GM21717 (cell line): ENCODE data around the gene MAD1L1.
A peak's percentile ranks its signal among the peaks of the same experiment; 100 is the strongest.
"Not testable (repeated sequence)": the region's sequence is repeated elsewhere in the genome, so short reads cannot be mapped to it uniquely, and the experiment has no call there.

Experiments
- ATAC-seq: cut with Tn5 transposase; IDR thresholded peaks from one replicate; pipeline ENCODE4 v1.9.1; 2021; ENCODE audit warnings: mild to moderate bottlenecking, moderate library complexity; ENCODE audit not compliant: unreplicated experiment

Gene MAD1L1

DNA sequence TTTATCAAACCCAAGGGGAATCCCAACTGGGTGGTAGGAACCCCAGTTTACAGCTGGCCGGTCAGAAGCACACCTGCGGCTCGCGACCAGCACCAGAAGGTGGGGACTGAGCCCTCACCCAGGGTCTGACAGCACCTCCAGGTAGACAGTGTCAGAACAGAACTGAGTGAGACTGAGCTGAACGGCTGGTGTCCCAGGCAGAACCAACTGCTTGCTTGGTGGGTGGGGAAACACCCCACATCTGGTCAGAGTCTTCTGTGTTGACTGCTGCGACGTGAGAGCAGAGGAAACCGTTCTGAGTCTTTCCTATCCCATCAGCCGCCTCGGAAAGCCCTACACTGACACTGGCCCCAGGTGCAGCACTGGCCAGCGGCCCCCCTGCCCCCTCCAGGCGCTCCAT is 160.7 kb downstream of the MAD1L1 start:
- ATAC-seq = peak; percentile 82

GRCh38 chr7:2071133-2071832 is 161.5 kb downstream of the MAD1L1 start:
- ATAC-seq = no peak

- ATAC-seq = no peak
Observed at GRCh38 chr7:2070151-2070763, 162.5 kb downstream of the MAD1L1 start.

DNA sequence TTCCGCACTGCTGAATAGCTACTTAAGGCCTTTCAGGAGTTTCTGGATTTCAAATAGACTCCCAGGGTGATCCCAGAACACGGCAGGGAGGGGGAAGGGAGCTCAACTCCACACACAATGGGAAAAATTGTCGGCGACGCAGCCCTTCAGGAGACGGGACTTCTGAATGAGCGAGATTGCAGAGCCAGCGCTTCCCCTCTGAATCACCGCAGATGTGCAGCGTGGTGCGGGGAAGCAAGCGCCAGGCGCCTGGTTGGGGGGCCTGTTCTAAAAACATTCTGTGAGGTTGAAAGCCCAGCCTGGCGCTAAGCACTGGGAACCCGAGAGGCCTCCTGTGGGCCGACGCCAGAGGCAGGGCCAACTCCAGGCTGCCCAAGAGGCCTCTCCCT is 163.3 kb downstream of the MAD1L1 start:
- no peak for ATAC-seq

- ATAC-seq = no peak
Observed at GRCh38 chr7:2068693-2069471, 163.9 kb downstream of the MAD1L1 start.

GRCh38 chr7:2066251-2066919 is 166.4 kb downstream of the MAD1L1 start:
- ATAC-seq = no peak

GRCh38 chr7:2065528-2065927 is 167.2 kb downstream of the MAD1L1 start:
- ATAC-seq = no peak

DNA sequence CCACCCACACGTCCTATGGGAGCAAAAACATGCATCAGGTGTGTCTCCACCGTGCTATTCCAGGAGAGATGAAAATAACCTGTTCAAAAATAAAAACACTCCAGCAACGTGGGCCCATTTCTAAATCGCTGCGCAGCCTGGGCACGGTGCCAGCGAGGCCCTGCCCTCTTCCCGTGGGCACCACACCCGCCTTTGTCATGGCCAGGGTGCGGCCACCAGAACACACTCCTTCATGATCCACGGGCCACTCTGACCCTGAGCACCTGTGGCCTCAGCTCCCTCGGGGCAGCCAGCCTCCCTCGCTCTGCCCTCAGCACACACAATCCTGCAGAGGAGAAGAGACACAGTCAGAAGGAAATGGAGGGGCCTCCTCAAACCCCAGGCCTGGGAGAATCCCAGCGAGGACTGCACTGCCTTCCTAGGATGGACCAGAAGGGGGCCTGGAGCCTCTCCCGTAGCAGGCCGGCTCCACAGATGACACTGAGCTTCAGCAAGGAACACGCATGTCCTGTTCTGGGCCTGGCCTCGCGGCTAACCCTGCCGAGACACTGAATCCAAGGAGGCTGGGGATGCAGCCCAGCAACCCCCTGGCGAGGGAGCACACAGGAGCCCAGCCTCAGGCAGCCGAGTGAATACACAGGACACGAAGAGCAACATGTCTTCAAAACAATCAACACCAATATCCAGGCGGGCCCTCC is 169.0 kb downstream of the MAD1L1 start:
- no peak for ATAC-seq

DNA sequence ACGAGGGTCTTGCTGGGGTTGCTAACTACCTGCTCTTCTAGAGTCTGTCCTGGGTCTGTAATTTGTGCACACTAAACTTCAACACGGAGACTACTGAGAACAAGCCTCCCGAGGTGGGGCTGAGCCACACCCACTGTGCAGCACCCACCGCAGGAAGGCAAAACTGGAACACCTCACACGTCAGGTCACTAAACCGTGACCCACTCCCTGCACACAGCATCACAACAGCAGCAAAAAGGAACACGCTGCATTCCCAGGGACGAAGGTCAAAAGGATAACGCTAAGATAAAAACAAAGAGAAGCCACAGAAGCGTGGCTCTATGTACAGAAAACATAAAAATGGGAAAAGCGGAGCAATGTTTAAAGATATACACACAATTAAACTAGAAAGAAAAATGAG is 170.1 kb downstream of the MAD1L1 start:
- no peak for ATAC-seq

- ATAC-seq = no peak
Observed at GRCh38 chr7:2060701-2061100, 172.0 kb downstream of the MAD1L1 start.

GRCh38 chr7:2059964-2060700 is 172.6 kb downstream of the MAD1L1 start:
- ATAC-seq = no peak

- not testable (repeated sequence) for ATAC-seq
Observed at GRCh38 chr7:2058246-2058645, 174.5 kb downstream of the MAD1L1 start.

GRCh38 chr7:2055956-2056355 is 176.8 kb downstream of the MAD1L1 start:
- ATAC-seq = no peak

GRCh38 chr7:2054927-2055326 is 177.8 kb downstream of the MAD1L1 start:
- no peak for ATAC-seq

GRCh38 chr7:2053395-2053794 is 179.3 kb downstream of the MAD1L1 start:
- ATAC-seq = no peak

DNA sequence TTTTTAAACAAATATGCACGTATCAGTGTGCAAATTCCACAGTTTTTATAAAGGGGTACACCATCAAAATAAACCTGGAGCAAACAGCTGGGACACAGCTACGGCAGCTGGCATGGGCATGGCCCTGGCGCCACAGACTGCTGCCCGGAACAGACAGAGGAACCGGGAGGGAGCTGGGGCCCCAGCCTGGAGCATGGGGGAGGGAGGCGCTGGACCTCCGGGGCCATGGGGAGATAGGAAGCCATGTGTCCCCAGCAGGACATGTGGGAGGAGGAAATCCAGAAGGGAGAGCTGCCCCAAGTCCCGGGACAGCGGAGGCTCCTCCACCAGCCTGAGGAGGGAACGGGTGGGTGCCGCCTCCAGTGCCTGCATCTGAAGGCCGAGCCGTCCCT is 180.1 kb downstream of the MAD1L1 start:
- ATAC-seq = no peak

DNA sequence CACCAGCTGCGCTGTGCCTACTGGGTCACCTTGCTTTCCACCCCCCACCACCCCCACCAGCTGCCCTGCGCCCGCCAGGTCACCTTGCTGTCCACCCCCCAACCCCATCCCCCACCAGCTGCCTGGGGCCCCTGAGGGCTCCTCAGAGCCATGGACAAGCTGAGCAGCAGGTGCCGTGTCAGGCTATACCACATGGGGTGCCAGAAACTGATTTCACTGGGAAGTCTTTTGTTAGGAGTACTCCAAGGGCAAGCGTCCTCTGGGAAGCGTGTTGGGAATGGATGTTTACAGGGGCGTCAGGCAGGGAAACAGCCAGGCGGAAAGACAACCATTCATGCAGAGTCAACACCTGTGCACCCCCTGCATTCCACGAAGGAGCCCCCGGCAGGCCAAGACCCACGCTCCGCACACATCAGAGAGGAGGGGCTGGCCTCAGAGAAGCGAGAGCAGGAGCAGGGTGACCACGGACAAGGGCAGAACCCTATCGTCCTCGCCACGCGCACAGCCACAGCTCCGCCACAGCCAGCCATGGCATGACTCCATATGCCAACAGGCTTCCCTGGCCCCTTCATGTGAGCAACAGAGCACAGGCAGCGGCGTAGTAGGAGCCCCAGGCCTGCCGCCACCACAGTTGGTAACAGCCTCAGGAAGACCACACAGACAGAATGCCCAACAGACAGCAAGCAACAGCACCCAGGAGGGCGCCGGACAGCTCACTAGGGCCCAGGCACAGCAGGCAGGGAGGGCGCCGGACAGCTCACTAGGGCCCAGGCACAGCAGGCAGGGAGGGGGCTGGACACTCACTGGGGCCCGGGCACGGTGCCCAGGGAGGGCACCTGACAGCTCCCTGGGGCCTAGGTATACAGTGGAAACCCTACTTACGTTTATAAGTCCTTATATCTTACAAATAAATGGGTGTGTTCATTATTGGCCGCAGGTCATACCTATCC is 180.8 kb downstream of the MAD1L1 start:
- no peak for ATAC-seq

DNA sequence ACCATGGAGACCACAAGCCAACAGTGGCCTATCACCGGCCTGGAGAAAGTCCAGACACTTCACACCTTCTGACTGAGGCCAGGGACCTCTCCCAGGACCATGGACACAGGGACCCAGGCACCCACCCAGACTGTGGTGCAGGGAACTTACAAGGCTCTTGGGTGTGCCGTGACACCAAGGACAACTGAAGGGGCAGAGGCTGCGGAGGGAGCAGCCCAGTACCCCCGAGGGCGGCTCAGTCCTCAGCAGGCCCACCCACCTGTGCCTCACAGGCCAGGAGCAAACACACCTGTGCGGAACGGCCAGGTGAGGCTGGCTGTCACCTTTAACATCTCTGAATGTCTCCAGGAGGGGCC is 182.3 kb downstream of the MAD1L1 start:
- no peak for ATAC-seq
